Measurements from ENCODE around the gene DFFB.

DNA sequence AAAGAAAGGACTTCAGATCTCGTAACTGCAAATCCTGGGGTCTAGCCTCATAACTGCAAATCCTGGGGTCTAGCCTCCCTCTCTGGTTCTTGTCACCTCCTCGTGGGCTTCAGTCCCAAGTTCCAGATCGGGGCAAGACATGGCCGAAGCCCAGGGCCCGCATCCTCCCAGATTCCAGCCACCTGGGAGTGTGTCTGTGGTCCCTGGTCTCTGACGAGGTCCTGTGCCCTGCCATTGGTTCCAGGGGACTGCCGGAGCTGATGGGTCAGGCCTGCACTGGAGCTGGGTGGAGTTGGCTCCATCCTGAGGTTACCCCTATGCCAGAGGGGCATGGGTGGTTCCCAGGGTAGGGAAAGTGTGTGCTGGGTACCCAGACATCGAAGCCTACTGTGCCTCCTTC, 60.5 kb downstream of the DFFB start:
- TF ChIP-seq, protein P1, sequence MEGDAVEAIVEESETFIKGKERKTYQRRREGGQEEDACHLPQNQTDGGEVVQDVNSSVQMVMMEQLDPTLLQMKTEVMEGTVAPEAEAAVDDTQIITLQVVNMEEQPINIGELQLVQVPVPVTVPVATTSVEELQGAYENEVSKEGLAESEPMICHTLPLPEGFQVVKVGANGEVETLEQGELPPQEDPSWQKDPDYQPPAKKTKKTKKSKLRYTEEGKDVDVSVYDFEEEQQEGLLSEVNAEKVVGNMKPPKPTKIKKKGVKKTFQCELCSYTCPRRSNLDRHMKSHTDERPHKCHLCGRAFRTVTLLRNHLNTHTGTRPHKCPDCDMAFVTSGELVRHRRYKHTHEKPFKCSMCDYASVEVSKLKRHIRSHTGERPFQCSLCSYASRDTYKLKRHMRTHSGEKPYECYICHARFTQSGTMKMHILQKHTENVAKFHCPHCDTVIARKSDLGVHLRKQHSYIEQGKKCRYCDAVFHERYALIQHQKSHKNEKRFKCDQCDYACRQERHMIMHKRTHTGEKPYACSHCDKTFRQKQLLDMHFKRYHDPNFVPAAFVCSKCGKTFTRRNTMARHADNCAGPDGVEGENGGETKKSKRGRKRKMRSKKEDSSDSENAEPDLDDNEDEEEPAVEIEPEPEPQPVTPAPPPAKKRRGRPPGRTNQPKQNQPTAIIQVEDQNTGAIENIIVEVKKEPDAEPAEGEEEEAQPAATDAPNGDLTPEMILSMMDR (conservative IDR thresholded peaks at IDR 0.05) = no peak
- no peak for TF ChIP-seq ZFX (IDR thresholded peaks at IDR 0.05)

Measured in C4-2B (cell line).